HG03460 (cell line): ENCODE data around the gene LIPH.
"Not testable (repeated sequence)": the region's sequence is repeated elsewhere in the genome, so short reads cannot be mapped to it uniquely, and the experiment has no call there.

ENCODE experiments used
- ATAC-seq: cut with Tn5 transposase; IDR thresholded peaks from one replicate; pipeline ENCODE4 v1.9.1; 2021; ENCODE audit not compliant: unreplicated experiment

Gene LIPH

DNA sequence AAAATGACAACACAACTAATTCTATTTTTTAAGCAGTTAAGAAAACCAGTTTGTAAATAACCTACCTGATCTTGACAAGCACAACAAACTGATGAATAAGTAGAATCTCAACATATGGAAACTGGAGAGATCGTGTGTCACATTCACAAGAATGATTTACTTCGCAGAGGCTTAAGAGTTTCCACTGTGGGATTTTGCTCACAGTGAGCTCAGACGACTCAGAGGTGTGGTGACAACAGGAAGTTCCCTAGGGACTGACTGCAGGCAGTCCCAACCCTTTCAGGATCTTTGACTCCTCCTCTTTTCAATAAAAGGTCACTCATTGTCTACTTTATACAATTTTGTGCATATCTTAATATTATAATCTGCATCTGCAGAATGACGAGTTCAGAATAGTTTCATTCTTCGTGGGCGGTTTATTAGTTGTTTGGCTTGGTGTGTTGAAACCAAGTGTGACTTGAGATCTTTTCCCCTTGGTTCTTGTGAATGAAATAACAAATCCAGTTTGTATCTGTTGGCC is at the start of gene LIPH:
TSS of gene LIPH (minus strand) at position 231 of the 520 bp plus-strand sequence. CDS start at position 114, 117 bp downstream.
- peak; percentile 83 for ATAC-seq

DNA sequence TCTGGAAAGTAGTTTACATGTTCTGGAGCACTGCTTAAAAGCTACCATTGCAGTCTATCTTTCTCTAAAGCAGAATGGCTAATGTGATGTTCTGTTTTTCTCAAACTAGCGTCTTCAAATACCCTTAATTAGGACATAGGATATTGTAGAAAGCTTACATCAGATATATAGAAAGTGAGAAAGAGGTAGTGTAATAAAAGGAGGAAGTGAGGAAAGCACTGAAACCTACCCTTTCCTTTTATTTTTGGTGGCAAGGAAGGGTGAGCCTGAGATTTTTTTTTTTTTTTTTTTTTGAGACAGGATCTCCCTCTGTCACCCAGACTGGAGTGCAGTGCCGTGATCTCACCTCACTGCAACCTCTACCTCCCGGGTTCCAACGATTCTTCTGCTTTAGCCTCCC is 43.1 kb upstream of the LIPH start:
- ATAC-seq, result peak; percentile 68

DNA sequence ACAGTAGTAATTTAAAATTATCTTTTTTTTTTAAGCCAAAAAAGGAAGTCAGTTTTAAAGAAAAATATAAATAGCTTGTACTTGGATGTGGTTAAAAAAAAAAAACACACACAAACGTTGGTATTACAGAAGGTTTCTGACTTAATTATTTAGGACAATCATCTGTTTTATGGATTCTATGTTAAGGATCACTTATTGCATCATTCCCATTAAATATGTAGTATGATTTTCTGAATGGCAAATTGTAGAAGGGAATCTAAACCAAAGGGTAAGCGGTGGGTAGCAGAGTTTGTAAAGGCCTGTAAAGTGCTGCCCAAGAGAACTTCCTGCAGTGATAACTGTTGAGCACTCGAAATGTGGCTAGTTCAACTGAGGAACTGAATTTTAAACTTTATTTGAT is 41.7 kb upstream of the LIPH start:
- ATAC-seq, result no peak

DNA sequence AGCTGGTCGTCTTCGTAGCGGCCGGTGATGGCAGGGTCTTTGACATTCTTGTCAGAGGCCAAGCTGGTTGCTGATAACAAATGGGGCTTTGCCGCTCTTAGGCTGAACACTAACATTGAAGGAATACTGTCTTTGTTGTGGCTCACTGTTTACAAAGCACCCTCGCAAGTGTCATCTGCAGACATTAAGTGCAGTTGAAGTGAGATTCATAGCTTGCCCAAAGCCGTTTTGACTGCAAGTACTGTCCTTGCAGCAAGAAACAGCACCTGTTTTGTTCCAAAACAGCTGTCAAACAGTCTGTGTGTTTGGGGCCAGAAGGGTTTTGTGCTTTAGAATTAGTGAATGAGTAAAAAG is 34.3 kb upstream of the LIPH start:
- ATAC-seq, result no peak

- ATAC-seq, result peak; percentile 98
These were observed 33.7 kb upstream of the LIPH start, which contains the start of gene SENP2 for GRCh38 chr3:185585859-185586685. SENP2 (plus strand) TSS chr3:185586295; CDS start chr3:185586414, 119 bp downstream.

DNA sequence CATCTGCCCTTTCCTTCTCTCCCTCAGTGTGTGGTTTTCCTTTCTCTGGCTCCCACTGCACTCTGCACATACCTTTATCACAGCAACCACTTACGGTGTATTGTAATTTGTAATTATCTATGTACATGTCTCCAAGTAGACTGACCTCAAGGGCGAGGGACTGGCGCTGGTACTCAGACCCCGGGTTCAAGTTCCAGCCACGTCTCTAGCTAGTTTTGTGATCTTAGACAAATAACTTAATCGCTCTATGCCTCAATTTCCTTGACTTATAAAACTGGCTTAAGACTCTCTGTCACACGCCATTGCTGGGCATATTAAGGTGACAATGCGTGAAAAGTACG is 33.1 kb upstream of the LIPH start:
- no peak for ATAC-seq

DNA sequence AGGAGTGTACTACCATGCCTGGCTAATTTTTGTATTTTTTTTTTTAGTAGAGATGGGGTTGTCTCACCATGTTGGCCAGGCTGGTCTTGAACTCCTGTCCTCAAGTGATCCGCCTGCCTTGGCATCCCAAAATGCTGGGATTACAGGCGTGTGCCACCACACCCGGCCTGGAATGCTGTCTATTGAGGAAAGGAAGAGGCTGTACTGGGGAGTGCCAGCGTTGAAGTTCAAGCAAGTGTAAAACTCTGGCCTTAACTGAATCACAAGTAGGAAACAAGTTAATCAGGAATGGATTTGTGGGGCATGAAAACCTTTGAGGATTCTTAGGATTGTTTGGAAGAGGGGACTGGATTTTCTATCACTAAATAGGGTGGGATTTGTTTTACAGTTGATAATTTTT is 32.3 kb upstream of the LIPH start:
- no peak for ATAC-seq

DNA sequence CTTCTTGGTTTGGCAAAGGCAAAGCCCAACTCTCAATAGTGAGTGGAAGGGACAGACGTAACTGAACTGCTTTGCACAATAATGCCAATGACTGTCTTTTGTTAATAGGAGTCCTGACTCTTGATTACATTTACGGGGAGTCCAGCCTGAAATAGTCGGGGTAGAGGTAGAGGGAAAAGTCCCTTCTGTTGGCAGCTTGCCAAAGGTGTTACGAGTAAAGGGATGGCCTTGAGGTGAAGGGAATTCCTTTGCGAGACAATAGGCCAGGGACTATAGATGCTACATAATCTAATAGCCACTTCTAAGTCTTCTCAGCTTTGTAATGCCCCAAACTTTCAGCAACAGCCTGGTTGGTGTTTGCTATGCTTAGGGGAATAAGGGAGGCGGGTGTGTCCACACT is 31.5 kb upstream of the LIPH start:
- no peak for ATAC-seq

GRCh38 chr3:185582871-185583270 is 30.5 kb upstream of the LIPH start:
- no peak for ATAC-seq

DNA sequence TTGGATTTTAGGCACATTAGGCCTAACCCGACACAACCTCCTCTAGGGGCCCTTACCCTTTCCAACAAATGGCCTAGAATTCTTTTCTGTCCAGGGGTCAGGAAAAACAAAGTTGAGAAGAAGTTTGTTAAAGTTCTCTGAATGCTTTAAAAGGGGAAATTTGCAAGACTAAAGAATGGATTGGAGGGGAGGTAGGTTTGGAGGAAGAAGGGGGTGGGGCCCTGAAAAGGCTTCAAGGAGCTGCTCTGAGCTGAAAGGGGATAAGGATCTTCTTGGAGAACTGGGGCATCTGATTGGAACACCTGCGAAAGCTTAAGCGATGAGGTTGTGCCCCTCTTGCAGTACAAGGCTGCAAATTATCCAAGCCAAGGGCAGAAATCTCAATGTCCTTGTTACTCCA is 29.8 kb upstream of the LIPH start:
- ATAC-seq, result no peak

DNA sequence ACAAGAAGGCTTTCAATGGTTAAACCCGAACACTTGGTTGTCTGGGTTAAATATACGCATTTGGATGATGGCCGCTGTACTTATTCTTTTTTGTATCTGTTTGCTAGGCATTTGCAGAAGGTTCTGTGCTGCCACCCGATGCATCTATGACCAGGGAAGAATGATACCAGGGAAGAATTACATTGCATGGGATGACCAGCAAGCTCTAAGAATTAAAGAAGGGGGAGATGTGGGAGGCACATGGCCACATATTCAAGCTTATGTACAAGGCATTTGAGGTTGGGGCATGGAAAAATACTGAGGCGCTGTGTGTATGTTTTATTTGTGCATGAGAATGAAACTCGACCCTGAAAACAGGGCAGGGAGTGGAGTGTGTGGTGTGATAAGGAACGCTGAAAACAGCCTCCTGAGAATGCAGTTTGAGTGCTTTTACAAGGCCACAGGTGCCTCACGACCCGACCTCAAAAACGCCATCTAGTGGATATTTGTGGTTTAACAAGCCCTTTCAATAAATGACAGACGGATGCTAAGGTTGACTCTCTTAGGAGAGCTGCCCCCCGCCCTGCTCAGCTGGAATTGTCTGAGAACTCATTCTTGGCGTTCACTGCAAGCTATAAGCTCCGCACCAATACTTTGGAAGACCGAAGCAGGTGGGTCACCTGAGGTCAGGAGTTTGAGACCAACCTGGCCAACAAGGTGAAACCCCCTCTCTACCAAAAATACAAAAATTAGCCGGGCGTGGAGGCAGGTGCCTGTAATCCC is 22.9 kb upstream of the LIPH start:
- peak; percentile 88 for ATAC-seq

GRCh38 chr3:185572183-185572582 is 19.8 kb upstream of the LIPH start:
- ATAC-seq, result no peak

- ATAC-seq, result no peak
These were observed 9.6 kb upstream of the LIPH start for GRCh38 chr3:185561958-185562357.

GRCh38 chr3:185561374-185561943 is 9.1 kb upstream of the LIPH start:
- ATAC-seq, result no peak

DNA sequence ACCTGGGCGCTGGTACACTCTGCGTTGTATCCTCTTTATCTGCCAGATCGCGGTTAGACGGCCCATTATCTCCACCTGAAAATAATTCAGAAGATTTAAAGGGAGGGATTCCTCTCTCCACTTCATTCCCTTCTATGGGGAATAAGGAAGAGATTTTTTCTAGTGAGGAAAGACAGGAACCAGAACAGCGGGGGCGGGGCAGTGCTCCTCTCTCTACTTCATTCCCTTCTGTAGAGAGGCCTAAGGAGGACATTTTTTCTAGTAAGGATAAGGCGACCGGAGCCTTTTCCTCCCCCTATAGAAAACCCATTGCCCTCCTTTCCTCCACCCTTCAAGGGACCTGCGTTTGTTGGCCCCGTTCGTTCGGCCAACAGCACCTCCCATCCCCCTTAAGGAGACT is 8.3 kb upstream of the LIPH start:
- ATAC-seq, result no peak

- no peak for ATAC-seq
These were observed 7.3 kb upstream of the LIPH start for GRCh38 chr3:185559706-185560090.

DNA sequence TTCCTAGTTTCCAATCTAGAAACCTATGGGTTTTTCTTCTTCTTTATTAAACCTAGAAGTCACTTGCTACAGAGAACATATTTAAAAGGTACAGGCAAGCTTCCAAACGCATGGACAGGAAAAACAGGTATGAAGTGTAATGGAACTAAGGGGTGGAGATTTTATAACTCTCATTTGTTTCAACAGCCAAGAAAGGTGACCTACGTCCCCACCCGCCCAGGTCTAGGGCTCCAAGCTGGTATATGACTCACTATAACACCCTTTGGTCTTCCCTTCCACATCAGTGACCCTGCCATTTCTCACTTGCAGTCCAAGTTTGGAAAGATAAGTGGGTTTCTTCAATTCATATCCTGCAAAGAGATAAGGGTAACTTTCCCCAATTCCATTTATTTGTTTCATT is 6.0 kb upstream of the LIPH start:
- ATAC-seq, result no peak

DNA sequence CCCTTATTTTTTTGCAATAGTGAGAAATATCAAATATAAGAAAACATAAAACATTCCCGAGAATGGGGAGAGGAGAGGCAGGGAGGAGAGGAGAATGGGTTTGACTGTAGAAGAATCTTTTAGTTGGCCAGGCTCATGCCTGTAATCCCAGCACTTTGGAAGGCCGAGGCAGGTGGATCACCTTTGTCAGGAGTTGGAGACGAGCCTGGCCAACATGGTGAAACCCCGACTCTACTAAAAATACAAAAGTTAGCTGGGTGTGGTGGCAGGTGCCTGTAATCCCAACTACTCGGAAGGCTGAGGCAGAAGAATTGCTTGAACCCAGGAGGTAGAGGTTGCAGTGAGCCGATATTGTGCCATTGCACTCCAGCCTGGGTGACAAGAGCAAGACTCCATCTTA is 4.3 kb upstream of the LIPH start:
- ATAC-seq, result not testable (repeated sequence)

- no peak for ATAC-seq
These were observed 3.5 kb upstream of the LIPH start for GRCh38 chr3:185555860-185556347.

GRCh38 chr3:185555101-185555501 is 2.7 kb upstream of the LIPH start:
- ATAC-seq, result no peak

DNA sequence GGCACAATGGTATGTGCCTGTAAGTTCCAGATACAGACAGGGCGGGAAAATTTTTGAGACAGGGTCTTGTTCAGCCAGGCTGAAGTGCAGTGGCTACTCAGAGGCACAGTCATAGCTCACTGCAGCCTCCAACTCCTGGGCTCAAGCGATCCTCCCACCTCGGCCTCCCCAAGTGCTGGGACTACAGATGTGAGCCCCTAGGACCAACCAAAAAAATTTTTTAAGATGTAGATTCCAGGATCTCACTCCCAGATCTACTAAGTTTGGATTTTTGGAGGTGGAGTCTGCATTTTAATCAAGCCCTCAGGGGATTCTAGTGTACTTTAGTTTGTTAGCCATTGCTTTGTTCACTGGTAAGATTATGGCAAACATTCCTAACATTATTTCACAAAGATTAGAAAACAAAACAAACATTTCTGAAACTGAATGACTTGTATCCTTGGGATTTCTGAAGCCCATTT is 2.7 kb downstream of the LIPH start:
- no peak for ATAC-seq

DNA sequence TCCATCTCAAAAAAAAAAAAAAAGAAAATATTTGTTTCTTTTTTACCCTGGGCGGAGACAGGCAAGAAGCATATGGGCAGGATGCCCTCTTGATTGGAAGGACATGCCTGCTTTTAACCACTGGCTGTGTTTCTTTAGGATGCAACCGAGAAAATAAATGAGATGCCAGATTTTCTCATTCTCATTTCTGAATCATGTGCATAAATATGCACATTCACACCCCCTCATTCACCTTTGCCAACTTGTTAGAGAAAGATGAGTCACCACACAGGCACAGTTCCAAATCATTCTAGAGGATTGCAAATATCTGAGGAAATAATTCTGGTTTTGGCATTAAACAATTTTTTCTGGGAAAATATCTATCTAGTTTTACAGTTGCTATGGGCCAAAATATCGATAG is 3.3 kb downstream of the LIPH start:
- no peak for ATAC-seq
